Large intestine (tissue), 3 donors: ENCODE data around the gene SPRY2. TPM values are rescaled to one million over a fixed set of nuclear protein-coding genes. Genes with fewer than 3 reads are reported as not detected.
A peak's percentile ranks its signal among the peaks of the same experiment; 100 is the strongest.

Experiments
- DNase-seq, 2 donors: peaks; one replicate each; pipeline versions ENCODE4 v3.0.0 to v3.0.0-alpha.2; 2013
- H3K27ac ChIP-seq: one replicate; pipeline ENCODE4 v1.5.1; 2013; ENCODE audit warnings: low read length
- H3K27me3 ChIP-seq: 2 replicates; pipeline ENCODE4 v1.6.1; 2013; ENCODE audit warnings: low read length; ENCODE audit not compliant: control insufficient read depth, insufficient read depth
- H3K36me3 ChIP-seq: 2 replicates; pipeline ENCODE4 v1.6.1; 2013; ENCODE audit warnings: low read length; ENCODE audit not compliant: control insufficient read depth, insufficient read depth
- H3K4me1 ChIP-seq: one replicate; pipeline ENCODE4 v1.6.1; 2013; ENCODE audit warnings: low read length; ENCODE audit not compliant: control insufficient read depth, insufficient read depth
- H3K4me3 ChIP-seq: one replicate; pipeline ENCODE4 v1.5.1; 2013; ENCODE audit warnings: low read length
- H3K9me3 ChIP-seq: one replicate; pipeline ENCODE4 v1.6.1; 2013; ENCODE audit warnings: mild to moderate bottlenecking, low read depth, low read length, moderate library complexity; ENCODE audit not compliant: control insufficient read depth
- WGBS: methylation state at CpG from one replicate; pipeline ENCODE4 v1.1.5; 2013; ENCODE audit warnings: low lambda C conversion rate; ENCODE audit not compliant: insufficient coverage; 5-methylcytosine and 5-hydroxymethylcytosine counted together
- polyA plus RNA-seq: library from polyadenylated mRNA; unstranded; fragments of 120-200 nt; gene quantifications from one replicate; pipeline ENCODE4 v1.2.1, GENCODE V29; 2013

SPRY2 gene
- polyA plus RNA-seq, 1 donor: 77.8 TPM

DNA sequence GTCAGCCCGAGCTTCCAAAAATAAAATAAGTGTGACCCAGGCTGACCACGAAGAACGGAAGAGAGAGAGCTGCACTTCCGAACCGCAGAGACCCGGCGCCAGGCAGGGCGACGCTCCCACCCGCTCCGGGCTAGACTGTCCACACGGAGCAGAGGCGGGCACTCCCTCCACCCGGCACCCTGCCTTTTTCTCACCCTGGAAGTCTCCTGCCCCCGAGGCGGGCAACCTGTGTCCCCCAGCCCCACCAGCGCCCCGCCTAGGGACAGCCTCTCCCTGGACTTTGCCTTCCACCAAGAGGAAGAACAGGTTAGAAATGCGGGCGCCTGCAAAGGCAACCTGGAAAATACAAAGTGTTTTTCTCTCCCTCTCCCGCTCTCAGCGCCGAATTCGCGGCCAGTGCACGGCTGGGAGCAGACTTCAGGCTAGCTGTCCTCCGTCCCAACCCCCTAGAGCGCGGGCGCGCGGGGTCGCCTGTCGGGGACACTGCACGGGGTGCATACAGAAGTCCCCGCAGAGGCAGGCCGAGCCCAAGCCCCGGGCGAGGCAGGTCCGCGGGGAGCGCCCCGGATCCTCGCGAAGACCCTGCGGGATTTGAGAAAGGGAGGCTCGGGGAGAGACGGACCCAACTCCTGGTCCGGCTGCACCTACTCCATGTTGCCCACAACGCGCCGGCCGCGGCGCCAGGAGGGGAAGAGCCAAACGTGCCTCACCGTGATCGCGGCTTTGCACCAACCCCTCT, 845 bp downstream of the SPRY2 start:
- WGBS: no CpG with 5 or more reads among the region's 59 CpGs
- peak overlapping the region; percentile 89 for H3K4me3 ChIP-seq
- DNase-seq: peak; percentile 47 to 79
- peak overlapping the region; percentile 97 for H3K27ac ChIP-seq
- H3K4me1 ChIP-seq: peaks cover 7% of the 10 kb centered on the region
- H3K27me3 ChIP-seq: no peaks in the 10 kb centered on the region
- peaks cover 14% of the 10 kb centered on the region for H3K36me3 ChIP-seq
- no peaks in the 10 kb centered on the region for H3K9me3 ChIP-seq

GRCh38 chr13:80339563-80339911, 1.4 kb downstream of the SPRY2 start:
- Histone ChIP-seq H3K9me3 (no peaks in the 10 kb centered on the region), H3K27ac (peak overlapping the region; percentile 97), H3K4me3 (peak overlapping the region; percentile 89), H3K27me3 (no peaks in the 10 kb centered on the region), H3K36me3 (peaks cover 14% of the 10 kb centered on the region), H3K4me1 (peaks cover 7% of the 10 kb centered on the region)
- WGBS: no CpG with 5 or more reads among the region's 8 CpGs
- DNase-seq: no peak

DNA sequence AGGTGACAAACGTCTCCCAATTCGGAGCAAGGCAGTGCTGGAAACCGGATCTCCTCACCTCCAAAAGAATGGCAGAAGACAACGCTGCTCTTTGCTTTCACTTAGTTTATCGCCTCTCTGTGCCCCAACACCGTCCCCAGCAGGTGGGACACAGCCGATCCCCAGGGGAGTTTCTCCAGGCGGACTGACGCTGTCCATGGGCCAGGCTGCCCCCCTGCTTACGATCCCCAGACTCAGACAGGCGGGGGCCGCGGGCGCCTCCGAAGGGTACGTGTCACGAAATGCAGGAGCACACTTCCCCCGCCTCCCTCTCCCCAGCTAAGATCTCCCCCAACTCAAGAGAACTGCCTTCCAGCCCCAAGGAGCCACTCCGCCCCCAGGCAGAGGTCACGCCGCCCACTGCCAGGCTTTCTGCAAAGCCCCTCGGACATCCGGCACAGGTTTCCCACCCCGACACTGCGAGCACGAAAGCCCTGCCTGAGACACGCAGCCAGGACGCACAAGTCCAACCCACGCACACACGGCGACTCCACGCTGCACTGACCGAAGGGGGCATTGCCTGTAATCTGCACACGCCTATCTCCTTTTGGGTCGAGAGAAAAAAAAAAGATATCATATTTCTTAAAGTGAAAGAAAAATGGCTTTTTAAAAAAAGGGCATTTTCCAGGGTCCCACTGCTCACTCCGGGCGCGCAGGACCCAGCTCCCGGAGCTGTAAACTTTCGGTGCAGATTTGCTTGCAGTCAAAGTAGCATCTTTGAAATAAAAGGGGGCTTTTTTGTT, 2.0 kb downstream of the SPRY2 start:
- 0% methylated on average over 2 of the region's 40 CpGs for WGBS
- H3K9me3 ChIP-seq: no peaks in the 10 kb centered on the region
- H3K27ac ChIP-seq: peak overlapping the region; percentile 97
- no peaks in the 10 kb centered on the region for H3K27me3 ChIP-seq
- DNase-seq: peak; percentile 65 to 85
- peaks cover 16% of the 10 kb centered on the region for H3K36me3 ChIP-seq
- peaks cover 7% of the 10 kb centered on the region for H3K4me1 ChIP-seq
- H3K4me3 ChIP-seq: peak overlapping the region; percentile 89

DNA sequence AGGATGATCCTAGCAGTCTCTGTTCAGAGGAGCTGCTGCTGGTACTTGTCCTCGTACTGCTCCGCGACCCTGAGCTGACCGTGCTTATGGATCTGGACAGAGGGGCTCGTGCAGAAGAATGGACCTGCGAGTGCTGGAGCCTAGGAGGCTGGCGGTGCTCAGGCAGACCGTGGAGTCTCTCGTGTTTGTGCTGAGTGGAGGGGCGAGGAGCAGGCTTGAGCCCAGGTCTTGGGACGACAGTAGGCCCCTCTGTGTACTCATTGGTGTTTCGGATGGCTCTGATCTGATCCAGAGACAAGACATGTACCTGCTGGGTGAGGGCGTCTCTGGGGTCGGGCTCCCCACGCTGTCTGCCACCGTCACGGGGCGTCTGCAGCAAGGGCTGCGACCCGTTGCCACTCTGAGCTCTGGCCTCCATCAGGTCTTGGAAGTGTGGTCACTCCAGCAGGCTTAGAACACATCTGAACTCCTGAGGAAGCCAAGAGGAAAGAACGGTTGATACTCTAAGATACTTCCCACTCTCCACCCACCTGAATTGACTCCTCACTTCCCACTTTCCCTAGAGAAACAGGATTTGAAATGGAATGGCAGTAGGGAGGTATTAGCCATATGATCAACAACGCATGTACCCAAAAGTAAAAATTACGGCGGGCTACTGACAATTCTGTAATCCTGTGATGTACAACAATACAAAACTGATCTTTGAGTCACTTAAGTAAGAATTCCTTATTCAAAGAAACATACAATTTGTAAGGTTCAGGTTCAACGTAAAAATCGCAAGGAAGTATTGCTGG, 3.4 kb downstream of the SPRY2 start:
- Histone ChIP-seq H3K4me1 (peaks cover 4% of the 10 kb centered on the region), H3K27ac (peak overlapping the region; percentile 97), H3K9me3 (no peaks in the 10 kb centered on the region), H3K4me3 (peak overlapping the region; percentile 89), H3K36me3 (peaks cover 22% of the 10 kb centered on the region), H3K27me3 (no peaks in the 10 kb centered on the region)
- DNase-seq: peak in 1 of 2 donors; percentile 51
- no CpG with 5 or more reads among the region's 26 CpGs for WGBS

- Histone ChIP-seq H3K36me3 (peaks cover 27% of the 10 kb centered on the region), H3K4me3 (peak overlapping the region; percentile 89), H3K9me3 (no peaks in the 10 kb centered on the region), H3K27ac (peak overlapping the region; percentile 97), H3K4me1 (peaks cover 4% of the 10 kb centered on the region), H3K27me3 (no peaks in the 10 kb centered on the region)
- DNase-seq: no peak
- WGBS: no CpG with 5 or more reads among the region's 9 CpGs
Measured at GRCh38 chr13:80336776-80337287, 4.1 kb downstream of the SPRY2 start.

GRCh38 chr13:80336370-80336769, 4.6 kb downstream of the SPRY2 start:
- peaks cover 4% of the 10 kb centered on the region for H3K4me1 ChIP-seq
- peaks cover 27% of the 10 kb centered on the region for H3K36me3 ChIP-seq
- WGBS: no CpG with 5 or more reads among the region's 2 CpGs
- H3K4me3 ChIP-seq: peak overlapping the region; percentile 89
- peak; percentile 43 to 66 for DNase-seq
- no peaks in the 10 kb centered on the region for H3K27me3 ChIP-seq
- H3K27ac ChIP-seq: peak overlapping the region; percentile 97
- H3K9me3 ChIP-seq: no peaks in the 10 kb centered on the region

GRCh38 chr13:80334597-80335260, 6.2 kb downstream of the SPRY2 start:
- Histone ChIP-seq H3K9me3 (no peaks in the 10 kb centered on the region), H3K27ac (no peak overlapping the region)
- WGBS: 0% methylated on average over 1 of the region's 2 CpGs

GRCh38 chr13:80331984-80332383, 8.9 kb downstream of the SPRY2 start:
- Histone ChIP-seq H3K4me1 (peaks cover 4% of the 10 kb centered on the region), H3K27ac (no peak overlapping the region), H3K9me3 (no peaks in the 10 kb centered on the region), H3K27me3 (no peaks in the 10 kb centered on the region), H3K4me3 (no peak overlapping the region), H3K36me3 (peaks cover 23% of the 10 kb centered on the region)
- DNase-seq: no peak
- WGBS: 92% methylated on average over 2 of the region's 2 CpGs

More at GRCh38 chr13:80334597-80335260, 6.2 kb downstream of the SPRY2 start:
- Histone ChIP-seq H3K36me3 (peaks cover 27% of the 10 kb centered on the region), H3K4me1 (peaks cover 4% of the 10 kb centered on the region), H3K27me3 (no peaks in the 10 kb centered on the region), H3K4me3 (no peak overlapping the region)
- no peak for DNase-seq

- DNase-seq: peak in 1 of 2 donors; percentile 42
- no peak overlapping the region for H3K4me3 ChIP-seq
- H3K36me3 ChIP-seq: peaks cover 14% of the 10 kb centered on the region
- no peaks in the 10 kb centered on the region for H3K27me3 ChIP-seq
- no peak overlapping the region for H3K27ac ChIP-seq
- no peaks in the 10 kb centered on the region for H3K9me3 ChIP-seq
- H3K4me1 ChIP-seq: no peaks in the 10 kb centered on the region
Measured at GRCh38 chr13:80329250-80329649, 11.7 kb downstream of the SPRY2 start.

DNA sequence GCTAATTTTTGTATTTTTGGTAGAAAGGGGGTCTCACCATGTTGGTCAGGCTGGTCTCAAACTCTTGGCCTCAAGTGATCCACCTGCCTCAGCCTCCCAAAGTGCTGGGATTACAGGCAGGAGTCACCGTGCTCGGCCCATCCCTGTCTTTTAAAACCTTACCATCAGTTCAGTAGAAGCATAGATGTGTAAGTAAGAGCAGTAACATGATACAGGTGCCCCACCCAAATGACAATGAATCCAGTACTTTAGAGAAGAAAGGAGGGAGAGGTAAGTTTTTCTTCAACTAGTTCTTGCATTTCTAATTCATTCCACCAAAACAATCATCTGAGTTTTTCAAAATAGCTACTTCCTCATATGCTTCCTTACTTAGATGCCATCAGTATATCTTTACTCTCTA, 21.9 kb downstream of the SPRY2 start:
- Histone ChIP-seq H3K4me3 (no peak overlapping the region), H3K4me1 (no peaks in the 10 kb centered on the region), H3K27ac (no peak overlapping the region), H3K27me3 (no peaks in the 10 kb centered on the region), H3K36me3 (no peaks in the 10 kb centered on the region), H3K9me3 (no peaks in the 10 kb centered on the region)
- DNase-seq: no peak
- WGBS: no CpG with 5 or more reads among the region's 2 CpGs
